GM12874 (cell line): ENCODE data around the gene ENOX1.

Experiments used
- TF ChIP-seq, protein P1 (sequence below): IDR thresholded peaks from 2 replicates; pipeline ENCODE4 v1.5.1; 2011; ENCODE audit warnings: low read depth, mild to moderate bottlenecking, control low read depth, low read length, moderate library complexity; ENCODE audit not compliant: insufficient read depth

The ENOX1 gene

GRCh38 chr13:43286751-43287150 is 500.0 kb downstream of the ENOX1 start:
- TF ChIP-seq, protein P1, sequence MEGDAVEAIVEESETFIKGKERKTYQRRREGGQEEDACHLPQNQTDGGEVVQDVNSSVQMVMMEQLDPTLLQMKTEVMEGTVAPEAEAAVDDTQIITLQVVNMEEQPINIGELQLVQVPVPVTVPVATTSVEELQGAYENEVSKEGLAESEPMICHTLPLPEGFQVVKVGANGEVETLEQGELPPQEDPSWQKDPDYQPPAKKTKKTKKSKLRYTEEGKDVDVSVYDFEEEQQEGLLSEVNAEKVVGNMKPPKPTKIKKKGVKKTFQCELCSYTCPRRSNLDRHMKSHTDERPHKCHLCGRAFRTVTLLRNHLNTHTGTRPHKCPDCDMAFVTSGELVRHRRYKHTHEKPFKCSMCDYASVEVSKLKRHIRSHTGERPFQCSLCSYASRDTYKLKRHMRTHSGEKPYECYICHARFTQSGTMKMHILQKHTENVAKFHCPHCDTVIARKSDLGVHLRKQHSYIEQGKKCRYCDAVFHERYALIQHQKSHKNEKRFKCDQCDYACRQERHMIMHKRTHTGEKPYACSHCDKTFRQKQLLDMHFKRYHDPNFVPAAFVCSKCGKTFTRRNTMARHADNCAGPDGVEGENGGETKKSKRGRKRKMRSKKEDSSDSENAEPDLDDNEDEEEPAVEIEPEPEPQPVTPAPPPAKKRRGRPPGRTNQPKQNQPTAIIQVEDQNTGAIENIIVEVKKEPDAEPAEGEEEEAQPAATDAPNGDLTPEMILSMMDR, result no peak

DNA sequence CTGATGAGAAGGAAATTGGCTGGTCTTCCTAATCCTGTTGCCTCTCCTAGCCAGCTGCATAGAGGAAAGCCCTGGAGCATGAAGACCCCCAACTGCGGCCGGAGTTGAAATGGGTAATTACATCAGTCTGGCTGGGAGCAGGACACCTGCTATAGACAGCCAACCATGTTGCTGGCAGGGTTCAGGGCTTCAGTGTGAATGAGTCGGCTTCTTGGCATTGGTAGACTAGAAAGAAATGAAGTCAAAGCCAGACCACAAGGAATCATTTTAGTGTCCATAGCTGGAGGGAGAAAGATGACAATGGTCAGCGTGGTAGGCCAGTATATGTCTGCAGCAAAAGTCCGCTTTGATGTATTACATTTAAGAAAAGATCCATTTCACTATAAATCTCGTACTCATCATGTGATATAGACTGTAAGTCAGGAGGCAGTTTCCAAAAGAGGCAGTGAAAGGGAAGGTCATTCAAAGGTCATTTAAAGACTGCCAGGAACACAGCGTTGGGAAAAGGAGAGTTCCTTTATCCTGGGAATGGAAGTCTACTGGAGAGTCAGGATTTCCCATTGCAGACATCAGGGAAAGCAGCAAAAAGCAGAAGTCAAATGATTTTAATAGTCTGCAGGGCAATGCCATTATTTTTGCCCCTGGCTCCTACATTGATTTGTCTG is 500.7 kb downstream of the ENOX1 start:
- TF ChIP-seq, protein P1, result no peak

- TF ChIP-seq, protein P1, result no peak
These were observed 502.6 kb downstream of the ENOX1 start for GRCh38 chr13:43284162-43284561.

DNA sequence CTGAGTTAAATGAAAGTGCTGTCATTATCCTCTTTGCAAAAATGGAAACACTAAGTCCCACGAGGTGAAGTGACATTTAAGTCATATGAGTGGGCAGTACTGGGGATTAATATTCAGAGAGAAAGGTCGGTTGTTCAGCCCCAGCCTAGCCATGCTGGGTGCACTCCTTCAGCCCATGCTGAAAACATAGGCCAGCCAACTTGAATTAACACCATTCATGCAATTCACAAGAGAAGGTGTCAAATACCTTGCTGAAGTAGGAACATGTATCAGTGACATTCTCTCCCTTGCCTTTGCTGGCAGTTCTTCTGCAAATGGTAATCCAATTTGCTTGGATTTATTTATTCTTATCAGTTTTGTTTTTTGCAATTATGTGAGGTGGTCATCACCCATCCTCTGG is 507.1 kb downstream of the ENOX1 start:
- TF ChIP-seq, protein P1, result no peak

- TF ChIP-seq, protein P1, result no peak
These were observed 508.6 kb downstream of the ENOX1 start for GRCh38 chr13:43278127-43278526.

GRCh38 chr13:43277142-43277541 is 509.6 kb downstream of the ENOX1 start:
- TF ChIP-seq, protein P1, result no peak

- TF ChIP-seq, protein P1, result no peak
These were observed 511.9 kb downstream of the ENOX1 start for GRCh38 chr13:43274881-43275280.

GRCh38 chr13:43273362-43273761 is 513.4 kb downstream of the ENOX1 start:
- TF ChIP-seq, protein P1, result no peak
